Measurements from ENCODE around the gene GAL3ST1.
"Not testable (repeated sequence)": the region's sequence is repeated elsewhere in the genome, so short reads cannot be mapped to it uniquely, and the experiment has no call there.

- not testable (repeated sequence) for TF ChIP-seq POLR2AphosphoS5 (IDR thresholded peaks at IDR 0.05; ENCODE audit: low read depth, low read length); EZH2 (IDR thresholded peaks at IDR 0.05); CTCF (IDR thresholded peaks at IDR 0.05 in 2 of 3, conservative IDR thresholded peaks at IDR 0.05 in 1 of 3; ENCODE audit: borderline replicate concordance in 1 of 3, insufficient read depth in 1 of 3, low read depth in 2 of 3, low read length in 2 of 3); EZH2phosphoT487 (IDR thresholded peaks at IDR 0.05; ENCODE audit: borderline replicate concordance); ZBTB33 (IDR thresholded peaks at IDR 0.05; ENCODE audit: extremely low read depth, insufficient replicate concordance, low read length); EGR1 (IDR thresholded peaks at IDR 0.05; ENCODE audit: low read depth); ZFX (IDR thresholded peaks at IDR 0.05)
These were observed 33.0 kb downstream of the GAL3ST1 start for GRCh38 chr22:30541511-30541910.
